ENCODE data around the gene STARD5. TPM values are rescaled to one million over a fixed set of nuclear protein-coding genes. Genes with fewer than 3 reads are reported as not detected.

Gene STARD5
- total RNA-seq, 2 experiments from 2014 or later: 6.2 to 7.7 TPM

Other genes with a start within 250 kb of the STARD5 start
- not detected for gene CFAP161, start 189.9 kb downstream of the STARD5 start, total RNA-seq
- 100 to 1,000 TPM; 106 to 110 TPM for gene IL16, start 127.3 kb downstream of the STARD5 start, total RNA-seq
- gene TMC3, start 50.1 kb upstream of the STARD5 start, total RNA-seq: not detected

Measured in activated naive CD8-positive, alpha-beta T cell treated with anti-CD3 and anti-CD28 coated beads for 36 hours (primary cell).